GM04504 (cell line): ENCODE data around the gene SRRM2.

Experiments
- DNase-seq: peaks from one replicate; pipeline ENCODE4 v3.0.0-alpha.2; 2012; ENCODE audit warnings: low read depth

Gene SRRM2

GRCh38 chr16:2777231-2777902 is 24.9 kb downstream of the SRRM2 start, which contains the start of gene ELOB:
TSS of gene ELOB (minus strand) at chr16:2777280. CDS start at chr16:2777239, 41 bp downstream.
- peak; percentile 69 for DNase-seq

DNA sequence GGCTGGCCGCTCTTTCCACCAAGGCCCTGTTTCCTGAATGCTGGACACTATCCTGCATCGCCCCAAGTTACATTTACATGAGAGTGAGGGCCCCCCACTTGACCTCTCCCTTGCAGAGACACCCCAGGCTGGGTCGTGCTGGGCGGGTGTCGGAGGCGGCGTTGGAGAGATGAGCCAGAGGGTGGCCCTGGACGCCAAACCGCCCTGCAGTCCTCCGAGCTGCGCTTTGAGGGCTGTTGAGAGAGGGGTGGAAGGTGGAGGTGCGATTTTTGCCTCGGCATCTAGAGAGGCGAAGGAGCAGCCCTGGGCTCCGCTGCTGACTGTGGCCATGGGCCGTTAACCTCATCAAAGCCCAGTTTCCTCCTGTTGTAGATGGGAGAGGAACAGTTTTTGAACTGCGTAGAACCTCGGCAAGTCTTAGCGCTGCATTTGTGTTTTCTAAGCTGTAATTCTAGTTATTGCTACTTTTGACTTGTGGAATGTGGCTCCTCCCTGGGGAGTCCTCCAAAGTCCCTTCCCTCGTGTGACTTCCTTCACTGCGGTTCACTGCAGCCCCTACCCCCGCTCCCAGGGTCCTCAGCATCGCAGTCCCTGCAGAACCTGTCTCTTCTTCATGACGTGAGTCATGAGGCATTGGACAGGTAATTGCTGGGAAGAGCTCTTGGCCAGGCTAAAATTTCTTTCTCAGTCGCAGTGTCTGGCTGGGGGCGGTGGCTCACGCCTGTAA is 25.6 kb downstream of the SRRM2 start:
- DNase-seq: no peak

GRCh38 chr16:2778630-2778958 is 26.2 kb downstream of the SRRM2 start:
- no peak for DNase-seq

DNA sequence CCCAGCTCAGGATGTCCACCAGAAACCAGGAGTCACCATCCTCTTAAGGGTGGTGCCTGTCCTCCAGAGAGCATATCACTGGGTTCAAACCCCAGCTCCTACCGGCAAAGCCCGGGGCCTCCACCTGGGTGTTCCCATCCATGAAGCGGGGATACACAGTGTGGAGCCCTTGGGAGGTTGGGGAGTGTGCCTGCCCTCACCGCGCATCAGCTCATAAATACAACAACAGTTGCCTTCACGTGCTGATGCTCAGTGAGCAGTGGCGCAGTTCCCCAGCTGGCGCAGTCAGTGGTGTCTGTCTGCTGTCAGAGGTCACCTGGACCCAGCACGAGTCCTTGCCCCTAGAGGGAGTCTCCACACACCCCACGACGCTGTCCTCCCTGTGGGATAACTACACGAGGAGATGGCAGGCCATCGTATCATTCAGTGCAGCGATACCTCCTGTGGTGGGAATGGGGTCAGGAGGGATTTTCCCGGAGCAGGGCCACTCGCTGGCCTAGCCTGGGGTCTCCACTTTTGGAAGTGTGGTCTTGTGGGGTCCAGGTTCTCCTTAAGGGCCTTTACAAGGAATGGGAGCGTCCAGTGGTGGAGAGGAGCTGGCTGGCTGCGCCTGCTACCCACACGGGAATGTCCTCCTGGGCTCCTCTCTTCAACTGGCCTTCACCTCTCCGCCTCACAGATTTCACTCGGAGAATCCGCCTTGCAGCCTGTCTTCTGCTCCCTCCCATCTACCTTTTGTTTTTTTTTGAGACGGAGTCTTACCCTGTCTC is 26.9 kb downstream of the SRRM2 start:
- no peak for DNase-seq

DNA sequence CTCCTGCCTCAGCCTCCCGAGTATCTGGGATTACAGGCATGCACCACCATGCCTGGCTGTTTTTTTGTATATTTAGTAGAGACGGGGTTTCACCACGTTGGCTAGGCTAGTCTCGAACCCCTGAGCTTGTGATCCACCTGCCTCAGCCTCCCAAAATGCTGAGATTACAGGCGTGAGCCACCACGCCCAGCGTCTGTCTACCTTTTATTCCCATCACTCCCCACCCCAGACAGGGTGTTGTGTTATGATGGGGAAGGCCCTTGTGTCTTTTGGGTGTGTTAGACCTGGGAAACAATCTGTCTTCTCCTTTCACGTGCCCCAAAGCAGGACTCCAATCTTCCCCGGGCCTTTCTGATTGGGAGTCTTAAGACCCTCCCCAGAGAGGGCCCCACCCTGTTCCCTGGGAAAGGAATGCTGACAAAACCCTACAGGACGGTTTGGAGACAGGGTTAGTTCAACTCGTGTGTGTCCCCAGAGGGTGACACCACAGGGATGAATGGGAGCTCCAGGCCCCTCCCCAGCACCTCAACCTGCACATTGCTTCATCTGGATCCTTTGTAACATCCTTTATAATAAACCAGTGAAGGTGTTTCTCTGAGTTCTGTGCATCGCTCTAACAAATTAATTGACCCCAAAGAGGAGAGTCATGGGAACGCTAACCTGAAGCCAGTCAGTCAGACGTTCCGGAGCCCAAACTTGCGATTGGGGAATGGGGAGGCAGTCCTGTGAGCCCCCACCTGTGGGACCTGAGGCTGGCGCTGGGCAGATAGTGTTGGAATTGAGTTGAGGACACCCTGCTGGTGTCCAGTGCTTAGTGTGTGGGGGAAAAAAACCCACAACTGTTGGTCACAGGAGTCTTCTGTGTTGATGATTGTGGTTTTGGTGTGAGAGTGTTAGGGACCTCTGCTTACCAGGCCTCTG is 27.8 kb downstream of the SRRM2 start:
- no peak for DNase-seq

DNA sequence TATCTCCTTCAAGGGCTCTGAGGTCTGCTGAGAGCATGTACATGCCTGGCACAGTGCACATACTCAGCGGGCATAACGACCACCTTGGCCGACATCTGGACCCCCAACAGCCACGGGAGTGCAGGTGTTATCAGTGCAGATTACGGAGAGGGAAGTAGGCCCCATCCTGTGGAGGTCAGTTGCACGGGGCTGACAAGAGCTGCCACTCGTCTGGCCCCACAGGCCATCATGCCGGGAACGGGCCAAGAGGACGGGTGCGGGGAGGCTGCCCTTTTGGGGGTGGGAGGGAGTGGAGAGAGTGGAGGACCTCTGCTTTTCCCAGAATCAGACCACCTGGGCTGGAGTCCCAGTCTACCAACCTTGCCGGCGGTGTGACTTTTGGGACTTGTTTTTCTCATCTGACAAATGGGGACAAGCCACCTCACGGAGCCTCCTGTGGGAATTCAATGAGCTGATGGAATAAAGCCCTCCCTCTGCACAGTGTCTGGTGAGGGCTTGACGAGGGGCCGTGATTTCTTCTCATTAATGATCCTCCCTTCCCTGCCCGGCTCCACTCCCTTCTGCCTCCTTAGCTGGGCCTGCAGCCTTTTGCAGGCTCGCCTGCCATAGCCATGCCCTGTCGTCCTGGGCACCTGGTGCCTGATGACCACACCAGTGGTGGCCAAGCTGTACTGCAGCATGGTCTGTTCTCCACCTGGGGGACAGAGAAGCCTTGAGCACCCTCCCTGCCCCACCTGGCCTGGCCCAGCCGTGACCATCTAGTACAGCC is 30.3 kb downstream of the SRRM2 start:
- DNase-seq: no peak

GRCh38 chr16:2783581-2784357 is 31.3 kb downstream of the SRRM2 start:
- DNase-seq: no peak

DNA sequence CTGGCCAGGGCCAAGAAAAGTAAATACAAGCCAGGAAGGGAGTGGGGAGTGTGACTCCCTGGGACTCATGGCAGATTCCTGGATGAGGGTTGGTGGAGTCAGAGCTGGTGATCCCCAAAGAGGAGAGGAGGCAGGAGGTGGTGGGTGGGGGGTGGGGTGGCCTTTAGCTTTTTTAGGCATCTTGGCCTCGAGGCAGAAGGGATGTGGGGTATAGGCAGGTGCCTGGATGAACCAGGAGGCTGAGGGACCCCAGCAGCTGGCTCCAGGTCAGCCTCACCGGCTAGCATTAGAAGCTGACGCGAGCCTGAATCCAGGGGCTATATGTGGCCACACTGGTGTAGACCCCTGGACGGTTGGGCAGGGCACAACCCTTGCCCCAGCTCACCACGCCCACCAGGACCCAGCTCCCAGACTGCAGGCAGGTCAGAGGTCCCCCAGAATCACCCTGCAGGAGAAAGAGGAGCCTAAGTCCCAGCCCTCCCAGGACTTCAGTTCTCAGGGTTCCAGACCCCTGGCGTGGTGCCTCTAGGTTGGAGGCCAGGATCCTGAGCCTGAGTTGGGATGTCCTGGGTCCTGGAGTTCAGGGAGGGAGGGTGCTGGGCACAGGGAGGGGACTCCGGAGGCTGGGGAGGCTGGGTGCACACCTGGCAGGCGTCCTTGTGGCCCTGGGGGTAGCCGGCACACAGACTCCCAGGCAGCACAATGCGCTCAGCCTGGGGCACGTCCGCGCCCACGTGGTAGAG is 32.1 kb downstream of the SRRM2 start:
- no peak for DNase-seq

DNA sequence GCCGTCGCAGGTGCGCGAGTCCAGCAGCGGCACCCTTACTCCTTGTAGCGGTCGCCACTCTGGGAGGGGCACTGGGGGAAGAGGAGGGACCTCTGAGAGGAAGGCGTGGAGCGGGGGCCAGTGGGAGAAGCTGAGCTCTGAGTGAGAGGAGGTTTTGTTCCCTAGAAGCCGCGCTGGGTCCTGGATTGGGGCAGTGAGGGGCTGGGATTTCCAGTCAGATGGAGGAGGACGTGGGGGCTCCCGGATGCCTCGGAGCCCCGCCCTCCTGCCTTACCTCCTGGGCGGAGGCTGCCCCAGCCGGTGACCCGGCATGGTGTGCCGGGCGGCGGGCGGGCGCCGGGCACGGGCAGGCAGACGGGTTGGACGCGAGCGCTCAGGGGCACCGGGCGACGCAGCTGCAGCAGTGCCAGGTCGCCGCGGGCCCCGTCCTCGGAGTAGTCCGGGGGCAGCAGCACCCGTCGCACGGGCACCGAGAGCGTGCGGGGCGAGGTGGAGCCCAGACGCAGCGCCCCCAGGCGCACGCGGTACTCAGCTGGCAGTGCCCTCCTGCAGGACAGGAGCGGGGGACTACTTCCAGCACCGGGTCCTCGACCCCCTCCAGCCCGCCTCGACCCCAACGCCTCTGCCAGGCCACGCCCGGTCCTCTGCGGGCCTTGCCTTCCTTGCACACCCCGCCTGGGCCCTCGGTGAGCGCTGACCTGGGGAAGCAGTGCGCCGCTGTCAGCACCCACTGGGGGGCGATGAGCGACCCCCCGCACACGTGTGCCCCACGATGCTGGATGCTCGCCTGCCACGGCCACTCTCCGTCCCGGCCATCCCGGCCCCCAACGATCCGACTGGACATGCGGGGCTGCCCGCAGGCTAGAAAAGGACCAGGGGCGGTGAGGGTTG is 32.9 kb downstream of the SRRM2 start:
- DNase-seq: no peak

- no peak for DNase-seq
Observed at GRCh38 chr16:2786061-2786825, 33.8 kb downstream of the SRRM2 start.

DNA sequence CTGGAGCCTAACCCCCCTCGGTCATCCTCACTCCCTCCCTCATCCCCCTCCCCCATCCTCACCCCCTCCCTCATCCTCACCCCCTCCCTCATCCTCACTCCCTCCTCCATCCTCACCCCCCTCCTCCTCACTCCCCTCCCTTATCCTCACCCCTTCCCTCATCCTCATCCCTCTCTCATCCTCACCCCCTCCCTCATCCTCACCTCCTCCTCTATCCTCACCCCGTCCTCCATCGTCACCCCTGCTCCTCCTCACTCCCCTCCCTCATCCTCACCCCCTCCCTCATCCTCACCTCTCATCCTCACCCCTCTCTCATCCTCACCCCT is 34.4 kb downstream of the SRRM2 start:
- no peak for DNase-seq

- DNase-seq: no peak
Observed at GRCh38 chr16:2787406-2787805, 35.0 kb downstream of the SRRM2 start, which contains the start of gene PRSS33. TSS of gene PRSS33 (minus strand) at chr16:2787560. CDS start at chr16:2786547, 1,013 bp downstream.

GRCh38 chr16:2787961-2788360 is 35.5 kb downstream of the SRRM2 start:
- no peak for DNase-seq

DNA sequence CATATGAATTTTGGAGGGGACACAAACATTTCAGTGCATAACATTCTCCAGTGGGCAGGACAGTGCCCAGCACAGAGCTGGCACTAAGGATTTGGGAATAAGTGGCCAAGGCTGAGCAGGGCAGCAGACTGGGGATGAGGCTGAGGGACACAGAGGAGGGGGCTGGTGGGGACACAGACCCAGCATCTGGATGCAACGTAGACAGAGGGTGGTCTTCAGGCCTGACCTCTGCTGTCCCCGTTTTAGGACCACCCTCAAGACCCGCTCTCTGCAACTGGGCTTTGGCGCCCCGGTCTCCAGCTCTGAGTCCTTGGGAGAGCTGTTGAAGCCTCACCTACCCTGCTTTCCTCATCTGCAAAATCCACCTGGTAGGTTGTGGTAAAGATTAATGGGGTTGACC is 38.2 kb downstream of the SRRM2 start:
- DNase-seq: no peak

DNA sequence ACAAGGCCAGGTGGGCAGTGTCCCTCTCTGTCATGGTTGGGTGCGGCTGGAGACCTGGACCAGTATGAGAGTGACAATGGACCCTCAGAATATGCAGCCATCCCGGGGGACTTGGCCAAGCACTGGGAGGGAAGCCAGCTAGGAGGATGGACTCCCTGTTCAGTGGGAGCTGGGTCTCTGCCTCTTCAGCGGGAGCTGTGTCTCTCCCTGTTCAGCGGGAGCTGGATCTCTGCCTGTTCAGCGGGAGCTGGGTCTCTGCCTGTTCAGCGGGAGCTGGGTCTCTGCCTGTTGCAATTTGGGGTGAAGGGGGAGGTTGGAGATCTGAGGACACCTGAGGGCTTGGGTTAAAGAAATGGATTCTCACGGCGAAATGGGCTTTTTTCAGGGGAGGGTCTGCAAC is 38.7 kb downstream of the SRRM2 start:
- DNase-seq: no peak

DNA sequence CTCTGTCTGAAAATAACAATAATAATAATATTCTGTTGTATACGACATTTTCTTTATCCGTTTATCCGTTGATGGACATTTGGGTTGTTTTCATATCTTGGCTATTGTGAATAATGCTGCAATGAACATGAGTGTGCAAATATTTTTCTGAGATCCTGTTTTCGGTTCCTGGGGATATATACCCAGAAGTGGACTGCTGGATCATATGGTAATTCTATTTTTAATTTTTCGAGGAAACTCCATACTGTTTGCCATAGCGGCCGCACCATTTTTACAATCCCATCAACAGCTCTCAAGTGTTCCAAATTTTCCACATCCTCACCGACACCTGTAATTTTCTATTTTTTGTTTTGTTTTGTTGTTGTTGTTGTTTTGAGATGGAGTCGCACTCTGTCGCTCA is 40.5 kb downstream of the SRRM2 start:
- no peak for DNase-seq

DNA sequence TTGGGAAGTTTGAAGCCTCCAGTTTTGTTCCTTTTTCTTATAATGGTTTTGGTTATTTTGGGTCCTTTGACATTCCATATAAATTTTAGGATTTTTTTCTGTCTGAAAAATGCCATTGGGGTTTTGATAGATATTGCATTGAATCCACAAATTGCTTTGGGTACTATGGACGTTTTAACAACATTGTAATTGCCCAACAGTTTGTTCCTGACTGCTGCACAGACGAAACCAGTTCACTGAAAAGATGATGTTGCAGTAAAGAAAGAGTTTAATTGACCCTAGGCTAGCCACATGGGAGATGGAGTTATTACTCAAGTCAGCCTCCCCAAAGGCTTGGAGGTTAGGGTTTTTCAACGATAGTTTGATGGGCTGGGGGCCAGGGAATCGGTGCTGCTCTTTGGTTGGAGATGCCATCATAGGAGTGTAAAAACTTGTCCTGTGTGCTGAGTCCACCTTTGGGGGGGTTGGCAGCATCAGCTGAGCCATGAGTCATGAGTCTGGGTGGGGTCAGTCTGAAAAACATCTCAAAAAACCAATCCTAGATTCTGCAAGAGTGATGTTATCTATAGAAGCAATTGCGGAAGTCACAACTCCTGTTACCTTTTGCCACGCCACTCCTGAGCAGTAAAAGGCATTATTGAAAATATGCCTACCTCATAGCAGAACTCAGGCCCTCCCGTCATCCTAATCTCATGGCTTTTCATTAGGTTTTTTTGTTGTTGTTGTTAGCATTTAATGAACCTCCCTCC is 43.1 kb downstream of the SRRM2 start:
- no peak for DNase-seq
